HG03565 (cell line): Measurements from ENCODE around the gene MRTFA.
"Not testable (repeated sequence)": the region's sequence is repeated elsewhere in the genome, so short reads cannot be mapped to it uniquely, and the experiment has no call there.

Experiments
- ATAC-seq: cut with Tn5 transposase; IDR thresholded peaks from one replicate; pipeline ENCODE4 v1.9.1; 2021; ENCODE audit warnings: mild to moderate bottlenecking, moderate library complexity; ENCODE audit not compliant: unreplicated experiment

MRTFA gene

GRCh38 chr22:40502919-40503318, 133.6 kb downstream of the MRTFA start:
- ATAC-seq: no peak

GRCh38 chr22:40500465-40500786, 136.1 kb downstream of the MRTFA start:
- ATAC-seq: not testable (repeated sequence)

- ATAC-seq: no peak
Measured at GRCh38 chr22:40499209-40499623, 137.3 kb downstream of the MRTFA start.

- no peak for ATAC-seq
Measured at GRCh38 chr22:40498420-40499208, 137.9 kb downstream of the MRTFA start.

- ATAC-seq: no peak
Measured at GRCh38 chr22:40493441-40493840, 143.1 kb downstream of the MRTFA start.

- ATAC-seq: peak; percentile 85
Measured at GRCh38 chr22:40491990-40492631, 144.4 kb downstream of the MRTFA start.

GRCh38 chr22:40487663-40488249, 148.8 kb downstream of the MRTFA start:
- no peak for ATAC-seq

- ATAC-seq: no peak
Measured at GRCh38 chr22:40486962-40487602, 149.4 kb downstream of the MRTFA start.

- no peak for ATAC-seq
Measured at GRCh38 chr22:40485813-40486667, 150.5 kb downstream of the MRTFA start.

GRCh38 chr22:40484906-40485669, 151.4 kb downstream of the MRTFA start:
- no peak for ATAC-seq

GRCh38 chr22:40482886-40483285, 153.6 kb downstream of the MRTFA start:
- ATAC-seq: no peak

GRCh38 chr22:40482391-40482790, 154.1 kb downstream of the MRTFA start:
- ATAC-seq: no peak

- ATAC-seq: no peak
Measured at GRCh38 chr22:40480996-40481395, 155.5 kb downstream of the MRTFA start.

- no peak for ATAC-seq
Measured at GRCh38 chr22:40479887-40480538, 156.5 kb downstream of the MRTFA start.

GRCh38 chr22:40479126-40479800, 157.3 kb downstream of the MRTFA start:
- no peak for ATAC-seq

GRCh38 chr22:40478338-40479125, 158.0 kb downstream of the MRTFA start:
- ATAC-seq: no peak

GRCh38 chr22:40477683-40478337, 158.7 kb downstream of the MRTFA start:
- no peak for ATAC-seq

GRCh38 chr22:40476341-40476740, 160.2 kb downstream of the MRTFA start:
- no peak for ATAC-seq
